IMR-90 (cell line): Measurements from ENCODE around the gene DGKQ. TPM values are rescaled to one million over a fixed set of nuclear protein-coding genes. Genes with fewer than 3 reads are reported as not detected.

Experiments
- ATAC-seq: fragments of 200-7000 bp; cut with Tn5 transposase; 2 replicates; pipeline ENCODE4 v1.9.1; 2020; ENCODE audit warnings: low read depth, mild to moderate bottlenecking, moderate library complexity
- BruUV-seq: library from RNA; stranded (reverse); fragments of 400-500 nt; replicated peaks from 2 replicates; lab custom pipeline; 2021; lab: Mats Ljungman, UMichigan
- CTCF ChIA-PET: fragments of 300-600 bp; formaldehyde crosslinking; extraction: SDS; loops from one replicate; lab custom pipeline; 2021; ENCODE audit warnings: antibody characterized with exemption; lab: Yijun Ruan, JAX
- POLR2A ChIA-PET: fragments of 300-600 bp; sonication (Branson Sonifier 250); formaldehyde crosslinking; loops from one replicate; lab custom pipeline; 2022; ENCODE audit warnings: antibody characterized with exemption; ENCODE audit not compliant: unreplicated experiment; lab: Charles Lee
- DNase-seq: peaks from one replicate; pipeline ENCODE4 v3.0.0; 2013
- H2AFZ ChIP-seq: replicated peaks from 2 replicates; pipeline ENCODE3; 2013; ENCODE audit warnings: low read length, mild to moderate bottlenecking; ENCODE audit not compliant: poor library complexity
- H2AK5ac ChIP-seq: 2 replicates; pipeline ENCODE4 v1.6.1; 2013; ENCODE audit warnings: low read depth, low read length, inconsistent platforms
- H2AK9ac ChIP-seq: replicated peaks from 2 replicates; pipeline ENCODE3; 2013; ENCODE audit warnings: mild to moderate bottlenecking, low read depth, low read length, moderate library complexity; ENCODE audit not compliant: poor library complexity
- H2BK120ac ChIP-seq: 2 replicates; pipeline ENCODE4 v1.6.1; 2013; ENCODE audit warnings: low read depth, low read length, inconsistent platforms
- H2BK15ac ChIP-seq: 3 replicates; pipeline ENCODE4 v1.6.1; 2013; ENCODE audit warnings: low read depth, low read length, inconsistent platforms
- H2BK20ac ChIP-seq: 2 replicates; pipeline ENCODE4 v1.6.1; 2013; ENCODE audit warnings: low read depth, mild to moderate bottlenecking, inconsistent platforms, low read length, moderate library complexity
- H2BK5ac ChIP-seq: 2 replicates; pipeline ENCODE4 v1.6.1; 2013; ENCODE audit warnings: mild to moderate bottlenecking, low read depth, low read length, inconsistent platforms; ENCODE audit not compliant: poor library complexity, severe bottlenecking
- H3K14ac ChIP-seq: replicated peaks from 2 replicates; pipeline ENCODE4 v1.6.1; 2013; ENCODE audit warnings: low read depth, low read length, inconsistent platforms
- H3K18ac ChIP-seq: 2 replicates; pipeline ENCODE4 v1.6.1; 2013; ENCODE audit warnings: low read depth, low read length, control low read depth
- H3K23ac ChIP-seq: 2 replicates; pipeline ENCODE4 v1.6.1; 2013; ENCODE audit warnings: low read depth, low read length, inconsistent platforms
- H3K27ac ChIP-seq: 2 replicates; pipeline ENCODE4 v1.5.1; 2013; ENCODE audit warnings: mild to moderate bottlenecking, control low read depth, low read length; ENCODE audit not compliant: insufficient read depth
- H3K27me3 ChIP-seq: 2 replicates; pipeline ENCODE4 v1.6.1; 2013; ENCODE audit warnings: low read length; ENCODE audit not compliant: control insufficient read depth, insufficient read depth
- H3K36me3 ChIP-seq: 2 replicates; pipeline ENCODE4 v1.6.1; 2013; ENCODE audit warnings: low read length, mixed read lengths; ENCODE audit not compliant: control insufficient read depth, insufficient read depth
- H3K4ac ChIP-seq: 2 replicates; pipeline ENCODE4 v1.6.1; 2013; ENCODE audit warnings: low read depth, low read length, inconsistent platforms
- H3K4me1 ChIP-seq: 2 replicates; pipeline ENCODE4 v1.6.1; 2013; ENCODE audit warnings: low read length, mixed read lengths; ENCODE audit not compliant: control insufficient read depth, insufficient read depth
- H3K4me2 ChIP-seq: 2 replicates; pipeline ENCODE4 v1.6.1; 2013; ENCODE audit warnings: low read depth, mild to moderate bottlenecking, control low read depth, low read length, moderate library complexity
- H3K4me3 ChIP-seq: 2 replicates; pipeline ENCODE4 v1.5.1; 2013; ENCODE audit warnings: low read depth, mild to moderate bottlenecking, control low read depth, low read length, moderate library complexity; ENCODE audit not compliant: insufficient read depth
- H3K56ac ChIP-seq: 2 replicates; pipeline ENCODE4 v1.6.1; 2013; ENCODE audit warnings: low read length, inconsistent platforms; ENCODE audit not compliant: insufficient read depth; ENCODE audit errors: extremely low read depth
- H3K79me1 ChIP-seq, 2 experiments: 2 replicates each; pipeline ENCODE4 v1.6.1; 2013; ENCODE audit warnings: low read length in 2 of 2, inconsistent platforms in 1 of 2, low read depth in 1 of 2
- H3K9ac ChIP-seq: 2 replicates; pipeline ENCODE4 v1.6.1; 2013; ENCODE audit warnings: low read depth, low read length, control low read depth
- H3K9me1 ChIP-seq: 2 replicates; pipeline ENCODE4 v1.6.1; 2013; ENCODE audit warnings: low read length, inconsistent platforms; ENCODE audit not compliant: insufficient read depth
- H3K9me3 ChIP-seq: 2 replicates; pipeline ENCODE4 v1.6.1; 2013; ENCODE audit warnings: low read length; ENCODE audit not compliant: control insufficient read depth, insufficient read depth
- H4K20me1 ChIP-seq: 2 replicates; pipeline ENCODE4 v1.6.1; 2013; ENCODE audit warnings: low read length, inconsistent platforms; ENCODE audit not compliant: insufficient read depth
- H4K5ac ChIP-seq: 2 replicates; pipeline ENCODE4 v1.6.1; 2013; ENCODE audit warnings: mild to moderate bottlenecking, low read depth, low read length, control low read depth
- H4K8ac ChIP-seq, 2 experiments: 2 replicates each; pipeline ENCODE4 v1.6.1; 2013; ENCODE audit warnings: low read depth in 2 of 2, low read length in 2 of 2, control low read depth in 1 of 2, inconsistent platforms in 1 of 2
- H4K91ac ChIP-seq: 2 replicates; pipeline ENCODE4 v1.6.1; 2013; ENCODE audit warnings: low read depth, low read length, inconsistent platforms; ENCODE audit not compliant: insufficient read depth
- BHLHE40 ChIP-seq: fragments of 150-350 bp; IDR thresholded peaks from 2 replicates; pipeline ENCODE4 v1.6.1; 2016; ENCODE audit warnings: mild to moderate bottlenecking, low read depth, low read length
- CHD1 ChIP-seq: IDR thresholded peaks from 2 replicates; pipeline ENCODE4 v1.6.1; 2012; ENCODE audit warnings: low read depth, low read length, improper control_type of control experiment
- MAZ ChIP-seq: IDR thresholded peaks from 2 replicates; pipeline ENCODE4 v1.6.1; 2012; ENCODE audit warnings: low read depth, mild to moderate bottlenecking, low read length, improper control_type of control experiment, moderate library complexity, borderline replicate concordance
- SMC3 ChIP-seq: fragments of 150-350 bp; IDR thresholded peaks from 2 replicates; pipeline ENCODE4 v1.6.1; 2016; ENCODE audit warnings: low read depth, mild to moderate bottlenecking, antibody characterized with exemption, low read length, moderate library complexity
- WGBS, 2 experiments: methylation state at CpG; one replicate each; pipeline versions ENCODE4 v1.1.5 to v1.1.7; 2013; ENCODE audit warnings: missing lambda C conversion rate in 2 of 2; ENCODE audit not compliant: insufficient read length in 1 of 2; ENCODE audit errors: extremely low coverage in 2 of 2; 5-methylcytosine and 5-hydroxymethylcytosine counted together
- dilution Hi-C: fragments of 300-500 bp; cut with HindIII; formaldehyde crosslinking; loops from one replicate; pipeline ENCODE4 v1.14.3; 2018; ENCODE audit warnings: low sequenced_read_pairs; ENCODE audit not compliant: unreplicated experiment
- in situ Hi-C: fragments of 300-500 bp; cut with MboI; formaldehyde crosslinking; loops from 3 replicates; pipeline ENCODE4 v1.14.3; 2019; ENCODE audit warnings: low sequenced_read_pairs, inconsistent platforms, mixed read lengths
- intact Hi-C: fragments of 100-400 bp; cut with micrococcal nuclease; formaldehyde crosslinking; loops from 2 replicates; pipeline ENCODE4 v1.10.0; 2022
- polyA plus RNA-seq, 3 experiments: library from polyadenylated mRNA; depleted of rRNA; stranded (reverse); fragments of >200 nt; gene quantifications; 2 replicates each; pipeline ENCODE4 v1.2.3, GENCODE V29; 2012; ENCODE audit warnings: low replicate concordance in 1 of 3
- total RNA-seq: library from RNA; depleted of rRNA; stranded (reverse); fragments of >200 nt; gene quantifications from 2 replicates; pipeline ENCODE4 v1.2.3, GENCODE V29; 2012
- TF ChIP-seq, protein P1 (sequence below): fragments of 150-350 bp; IDR thresholded peaks from 2 replicates; pipeline ENCODE4 v1.6.1; 2017; ENCODE audit warnings: mild to moderate bottlenecking, antibody characterized with exemption, low read length, low read depth

The DGKQ gene
- total and polyA plus RNA-seq, 2 of the 4 experiments (the other 2 are of a cell fraction) = 4.3 to 15.6 TPM

- H3K9ac ChIP-seq = no peak overlapping the region
- ATAC-seq = no peak
- H3K9me3 ChIP-seq = no peaks in the 10 kb centered on the region
- no peak overlapping the region for H2BK15ac ChIP-seq
- no peak overlapping the region for H3K4me3 ChIP-seq
- H3K23ac ChIP-seq = no peak overlapping the region
- CTCF ChIA-PET = no interaction called here
- H3K27ac ChIP-seq = no peak overlapping the region
- POLR2A ChIA-PET = interaction anchor here (0.5 kb wide), 1 partner anchor 70 kb away, joined by 3 read pairs; no protein-coding TSS in a partner anchor
- no peak overlapping the region for H2BK20ac ChIP-seq
- peaks cover 34% of the 10 kb centered on the region for H4K20me1 ChIP-seq
- TF ChIP-seq, protein P1, sequence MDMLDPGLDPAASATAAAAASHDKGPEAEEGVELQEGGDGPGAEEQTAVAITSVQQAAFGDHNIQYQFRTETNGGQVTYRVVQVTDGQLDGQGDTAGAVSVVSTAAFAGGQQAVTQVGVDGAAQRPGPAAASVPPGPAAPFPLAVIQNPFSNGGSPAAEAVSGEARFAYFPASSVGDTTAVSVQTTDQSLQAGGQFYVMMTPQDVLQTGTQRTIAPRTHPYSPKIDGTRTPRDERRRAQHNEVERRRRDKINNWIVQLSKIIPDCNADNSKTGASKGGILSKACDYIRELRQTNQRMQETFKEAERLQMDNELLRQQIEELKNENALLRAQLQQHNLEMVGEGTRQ = no peak
- TF ChIP-seq MAZ (no peak), SMC3 (no peak), BHLHE40 (no peak), CHD1 (no peak)
- H4K5ac ChIP-seq = no peak overlapping the region
- H3K36me3 ChIP-seq = peaks cover 5% of the 10 kb centered on the region; the same call in 1 of the 2 replicates
- H2AK9ac ChIP-seq = no peak overlapping the region
- no peak overlapping the region for H2AFZ ChIP-seq
- no peak overlapping the region for H3K14ac ChIP-seq
- dilution Hi-C loops (no loop called here), intact Hi-C loops (no loop called here), in situ Hi-C loops (no loop called here)
- no peak overlapping the region for H2BK5ac ChIP-seq
- H2AK5ac ChIP-seq = no peak overlapping the region
- no peak overlapping the region for H3K4ac ChIP-seq
- WGBS, 2 experiments = 100% methylated on average over 3 of the region's 8 CpGs; no CpG with 5 or more reads in 1 of the 2 experiments
- H3K4me2 ChIP-seq = no peak overlapping the region
- H2BK120ac ChIP-seq = no peak overlapping the region
- peaks cover 4% of the 10 kb centered on the region; the same call in 1 of the 2 replicates for H3K9me1 ChIP-seq
- no peak overlapping the region for H3K56ac ChIP-seq
- H3K4me1 ChIP-seq = peaks cover 5% of the 10 kb centered on the region
- no peak overlapping the region for H4K8ac ChIP-seq
- no TSS peak for BruUV-seq
- peaks cover 0 to 9% of the 10 kb centered on the region in 2 experiments; a peak in 2 of 4 replicates for H3K79me1 ChIP-seq
- DNase-seq = no peak
- no peak overlapping the region for H4K91ac ChIP-seq
- H3K27me3 ChIP-seq = no peaks in the 10 kb centered on the region
- H3K18ac ChIP-seq = no peak overlapping the region
These were observed 41.8 kb upstream of the DGKQ start for GRCh38 chr4:1015179-1015578.
